ENCODE results near the gene KCNK6.

Gene KCNK6

DNA sequence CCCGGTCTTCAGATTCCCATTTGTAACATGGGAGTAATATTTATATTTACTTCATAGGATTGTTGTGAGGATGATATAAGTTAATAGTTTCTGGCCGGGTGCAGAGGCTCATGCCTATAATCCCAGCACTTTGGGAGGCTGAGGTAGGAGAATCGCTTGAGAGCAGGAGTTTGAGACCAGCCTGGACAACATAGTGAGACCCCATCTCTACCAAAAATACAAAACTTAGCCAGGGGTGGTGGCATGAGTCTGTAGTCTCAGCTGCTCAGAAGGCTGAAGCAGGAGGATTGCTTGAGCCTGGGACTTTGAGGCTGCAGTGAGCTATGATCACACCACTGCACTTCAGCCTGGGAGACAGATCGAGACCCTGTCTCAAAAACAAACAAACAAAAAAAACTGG lies 27.2 kb downstream of the KCNK6 start:
- DNase-seq (ENCODE audit: low read depth, low spot score) = no peak
- POLR2A ChIA-PET = no interaction called here
- H3K4me3 ChIP-seq (ENCODE audit: low read depth, low read length) = no peak overlapping the region
- no peak for TF ChIP-seq CTCF (IDR thresholded peaks at IDR 0.05; ENCODE audit: insufficient read depth, low read length, missing control alignments)
- CTCF ChIA-PET = interaction anchor here (1.0 to 1.5 kb wide), 5 partner anchors 9 to 113 kb away, joined by 3 to 5 read pairs (median 3); partner anchors contain the start of gene CATSPERG

- no peak overlapping the region for H3K4me3 ChIP-seq (ENCODE audit: low read depth, low read length)
- ChIA-PET CTCF (interaction anchor here (0.7 kb wide), 2 partner anchors 15 to 107 kb away, joined by 3 read pairs; partner anchors contain the start of gene CATSPERG), POLR2A (no interaction called here)
- TF ChIP-seq CTCF (IDR thresholded peaks at IDR 0.05; ENCODE audit: insufficient read depth, low read length, missing control alignments) = no peak
- no peak for DNase-seq (ENCODE audit: low read depth, low spot score)
Measured at GRCh38 chr19:38350883-38351282, 31.2 kb downstream of the KCNK6 start.

GRCh38 chr19:38351865-38352395 lies 32.3 kb downstream of the KCNK6 start:
- H3K4me3 ChIP-seq (ENCODE audit: low read depth, low read length) = no peak overlapping the region
- ChIA-PET POLR2A (no interaction called here), CTCF (interaction anchor here (0.7 kb wide), 1 partner anchor 108 kb away, joined by 3 read pairs; no protein-coding TSS in a partner anchor)
- TF ChIP-seq CTCF (IDR thresholded peaks at IDR 0.05; ENCODE audit: insufficient read depth, low read length, missing control alignments) = no peak
- no peak for DNase-seq (ENCODE audit: low read depth, low spot score)

DNA sequence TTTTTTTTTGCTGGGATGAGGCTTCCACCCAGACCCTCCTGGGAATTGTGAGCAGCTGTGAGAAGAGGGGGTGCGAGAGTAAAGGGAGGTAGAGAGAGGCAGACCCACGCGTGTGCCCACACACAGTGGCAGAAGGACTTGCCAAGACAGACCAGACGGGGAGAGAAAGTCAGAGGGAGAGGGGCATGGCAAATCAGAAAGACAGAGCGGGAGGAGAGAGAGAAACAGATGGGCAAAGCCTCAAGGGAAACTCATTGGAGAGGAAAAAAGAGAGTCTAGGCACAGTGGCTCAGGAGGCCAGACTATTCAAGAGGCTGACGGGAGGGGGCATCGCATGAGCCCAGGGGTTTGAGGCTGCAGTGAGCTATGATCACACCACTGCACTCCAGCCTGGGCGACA lies 33.0 kb downstream of the KCNK6 start:
- ChIA-PET CTCF (no interaction called here), POLR2A (interaction anchor here (0.6 kb wide), 1 partner anchor 36 kb away, joined by 3 read pairs; no protein-coding TSS in a partner anchor)
- no peak for TF ChIP-seq CTCF (IDR thresholded peaks at IDR 0.05; ENCODE audit: insufficient read depth, low read length, missing control alignments)
- H3K4me3 ChIP-seq (ENCODE audit: low read depth, low read length) = no peak overlapping the region
- no peak for DNase-seq (ENCODE audit: low read depth, low spot score)

- no peak overlapping the region for H3K4me3 ChIP-seq (ENCODE audit: low read depth, low read length)
- DNase-seq (ENCODE audit: low read depth, low spot score) = no peak
- ChIA-PET POLR2A (no interaction called here), CTCF (no interaction called here)
- no peak for TF ChIP-seq CTCF (IDR thresholded peaks at IDR 0.05; ENCODE audit: insufficient read depth, low read length, missing control alignments)
Measured at GRCh38 chr19:38355728-38356725, 36.4 kb downstream of the KCNK6 start.

GRCh38 chr19:38358071-38358470 lies 38.4 kb downstream of the KCNK6 start:
- ChIA-PET CTCF (interaction anchor here (1.0 kb wide), 1 partner anchor 456 kb away, joined by 4 read pairs; no protein-coding TSS in a partner anchor), POLR2A (no interaction called here)
- no peak for DNase-seq (ENCODE audit: low read depth, low spot score)
- no peak overlapping the region for H3K4me3 ChIP-seq (ENCODE audit: low read depth, low read length)
- TF ChIP-seq CTCF (IDR thresholded peaks at IDR 0.05; ENCODE audit: insufficient read depth, low read length, missing control alignments) = no peak

Data from AG04449 (cell line).